Ovary (tissue), 3 donors: Measurements from ENCODE around the gene SRSF7.

ENCODE experiments used
- CTCF ChIP-seq, 3 donors: fragments of 450-650 bp in 2 of 3; fragments of 200-600 bp in 1 of 3; IDR thresholded peaks; one replicate each; pipeline versions ENCODE4 v1.5.1 to v1.8.0; 2016 to 2022; ENCODE audit warnings: antibody characterized with exemption in 3 of 3, mild to moderate bottlenecking in 1 of 3
- EP300 ChIP-seq: sonication (generic); formaldehyde crosslinking; IDR thresholded peaks from one replicate; pipeline ENCODE4 v1.6.1; 2017; ENCODE audit warnings: antibody characterized with exemption
- POLR2A ChIP-seq: fragments of 450-650 bp; IDR thresholded peaks from one replicate; pipeline ENCODE4 v1.6.1; 2017; ENCODE audit warnings: antibody characterized with exemption, mild to moderate bottlenecking, moderate library complexity
- donor health status: DM: no; HTN: no; CAD: no.

- no peak for TF ChIP-seq CTCF (IDR thresholded peaks at IDR 0.05)
- TF ChIP-seq POLR2A: no peak
- TF ChIP-seq EP300: no peak
Observed at GRCh38 chr2:38698467-38699003, 52.6 kb downstream of the SRSF7 start.
